ENCODE measurements around the gene MCUR1.
"Not testable (repeated sequence)": the region's sequence is repeated elsewhere in the genome, so short reads cannot be mapped to it uniquely, and the experiment has no call there.

MCUR1 gene

GRCh38 chr6:13776602-13777001 lies 37.8 kb downstream of the MCUR1 start:
- no peak for DNase-seq (ENCODE audit: low spot score)

- not testable (repeated sequence) for DNase-seq (ENCODE audit: low spot score)
Observed at GRCh38 chr6:13775466-13775865, 38.9 kb downstream of the MCUR1 start.

- DNase-seq (ENCODE audit: low spot score), result not testable (repeated sequence)
Observed at GRCh38 chr6:13772358-13773030, 41.9 kb downstream of the MCUR1 start.

GRCh38 chr6:13769655-13770053 lies 44.7 kb downstream of the MCUR1 start:
- DNase-seq (ENCODE audit: low spot score), result no peak

GRCh38 chr6:13769034-13769654 lies 45.2 kb downstream of the MCUR1 start:
- DNase-seq (ENCODE audit: low spot score), result no peak

- DNase-seq (ENCODE audit: low spot score), result peak; percentile 51
Observed at GRCh38 chr6:13767121-13767808, 47.1 kb downstream of the MCUR1 start.

GRCh38 chr6:13766201-13766634 lies 48.1 kb downstream of the MCUR1 start:
- peak; percentile 55 for DNase-seq (ENCODE audit: low spot score)

- DNase-seq (ENCODE audit: low spot score), result no peak
Observed at GRCh38 chr6:13765570-13765969, 48.8 kb downstream of the MCUR1 start.

- DNase-seq (ENCODE audit: low spot score), result no peak
Observed at GRCh38 chr6:13764996-13765395, 49.4 kb downstream of the MCUR1 start.

- no peak for DNase-seq (ENCODE audit: low spot score)
Observed at GRCh38 chr6:13763740-13764381, 50.5 kb downstream of the MCUR1 start.

- DNase-seq (ENCODE audit: low spot score), result peak; percentile 62
Observed at GRCh38 chr6:13762611-13763441, 51.5 kb downstream of the MCUR1 start.

- DNase-seq (ENCODE audit: low spot score), result no peak
Observed at GRCh38 chr6:13761361-13762036, 52.9 kb downstream of the MCUR1 start.

GRCh38 chr6:13760307-13761304 lies 53.8 kb downstream of the MCUR1 start:
- peak; percentile 46 for DNase-seq (ENCODE audit: low spot score)

GRCh38 chr6:13759025-13759424 lies 55.3 kb downstream of the MCUR1 start:
- DNase-seq (ENCODE audit: low spot score), result no peak

GRCh38 chr6:13754644-13755043 lies 59.7 kb downstream of the MCUR1 start:
- no peak for DNase-seq (ENCODE audit: low spot score)

- no peak for DNase-seq (ENCODE audit: low spot score)
Observed at GRCh38 chr6:13743736-13744127, 70.6 kb downstream of the MCUR1 start.

GRCh38 chr6:13742961-13743735 lies 71.2 kb downstream of the MCUR1 start:
- DNase-seq (ENCODE audit: low spot score), result no peak

GRCh38 chr6:13741365-13741764 lies 73.0 kb downstream of the MCUR1 start:
- DNase-seq (ENCODE audit: low spot score), result no peak
